NT2/D1 (cell line): Measurements from ENCODE around the gene CUL3.
A peak's percentile ranks its signal among the peaks of the same experiment; 100 is the strongest.
"Not testable (repeated sequence)": the region's sequence is repeated elsewhere in the genome, so short reads cannot be mapped to it uniquely, and the experiment has no call there.

Source experiments
- DNase-seq: peaks from one replicate; pipeline ENCODE4 v3.0.0-alpha.2; 2011; ENCODE audit warnings: low read depth, low spot score
- H3K27me3 ChIP-seq: 2 replicates; pipeline ENCODE4 v1.6.0; 2011; ENCODE audit warnings: mild to moderate bottlenecking; ENCODE audit not compliant: insufficient read length, insufficient read depth
- H3K36me3 ChIP-seq: 2 replicates; pipeline ENCODE4 v1.6.1; 2011; ENCODE audit warnings: mild to moderate bottlenecking, low read length, mixed read lengths; ENCODE audit not compliant: insufficient read depth, insufficient read length
- H3K4me1 ChIP-seq: 2 replicates; pipeline ENCODE4 v1.5.1; 2011; ENCODE audit not compliant: insufficient read depth, insufficient read length
- H3K4me3 ChIP-seq: 2 replicates; pipeline ENCODE4 v1.5.1; 2011; ENCODE audit warnings: low read depth; ENCODE audit not compliant: insufficient read length
- H3K9ac ChIP-seq: 2 replicates; pipeline ENCODE4 v1.6.0; 2011; ENCODE audit warnings: low read depth; ENCODE audit not compliant: insufficient read length
- H3K9me3 ChIP-seq: 2 replicates; pipeline ENCODE4 v1.5.1; 2011; ENCODE audit warnings: mild to moderate bottlenecking, low read length; ENCODE audit not compliant: insufficient read depth
- SUZ12 ChIP-seq: IDR thresholded peaks from 2 replicates; pipeline ENCODE4 v1.6.1; 2011; ENCODE audit not compliant: insufficient read length, insufficient read depth; ENCODE audit errors: extremely low read depth
- YY1 ChIP-seq: IDR thresholded peaks from 2 replicates; pipeline ENCODE4 v1.6.1; 2011; ENCODE audit not compliant: insufficient read length, insufficient read depth
- ZNF274 ChIP-seq: IDR thresholded peaks from 2 replicates; pipeline ENCODE4 v1.6.1; 2011; ENCODE audit warnings: mild to moderate bottlenecking, low read depth, low read length

CUL3 gene

GRCh38 chr2:224591220-224591619, 6.1 kb upstream of the CUL3 start:
- TF ChIP-seq ZNF274 (no peak), SUZ12 (no peak), YY1 (no peak)
- H3K4me1 ChIP-seq = no peaks in the 10 kb centered on the region
- no peaks in the 10 kb centered on the region for H3K27me3 ChIP-seq
- no peak overlapping the region for H3K9ac ChIP-seq
- no peak overlapping the region for H3K4me3 ChIP-seq
- DNase-seq = no peak
- no peaks in the 10 kb centered on the region for H3K36me3 ChIP-seq
- H3K9me3 ChIP-seq = no peaks in the 10 kb centered on the region

GRCh38 chr2:224586127-224586695, 1.0 kb upstream of the CUL3 start:
- DNase-seq = no peak
- TF ChIP-seq YY1 = no peak
- no peak for TF ChIP-seq SUZ12
- no peak for TF ChIP-seq ZNF274

GRCh38 chr2:224584785-224585210, 365 bp downstream of the CUL3 start:
- H3K9me3 ChIP-seq = no peaks in the 10 kb centered on the region
- H3K4me1 ChIP-seq = no peaks in the 10 kb centered on the region
- DNase-seq = peak; percentile 27
- peaks cover 30% of the 10 kb centered on the region for H3K36me3 ChIP-seq
- H3K27me3 ChIP-seq = no peaks in the 10 kb centered on the region
- peak overlapping the region; percentile 93 for H3K4me3 ChIP-seq
- TF ChIP-seq YY1 (no peak), SUZ12 (no peak), ZNF274 (no peak)
- peak overlapping the region; percentile 98 for H3K9ac ChIP-seq

More at GRCh38 chr2:224586127-224586695, 1.0 kb upstream of the CUL3 start:
- H3K27me3 ChIP-seq = no peaks in the 10 kb centered on the region
- H3K4me1 ChIP-seq = no peaks in the 10 kb centered on the region
- peak overlapping the region; percentile 74 for H3K9ac ChIP-seq
- H3K4me3 ChIP-seq = peak overlapping the region; percentile 81
- peaks cover 26% of the 10 kb centered on the region for H3K36me3 ChIP-seq
- H3K9me3 ChIP-seq = no peaks in the 10 kb centered on the region

DNA sequence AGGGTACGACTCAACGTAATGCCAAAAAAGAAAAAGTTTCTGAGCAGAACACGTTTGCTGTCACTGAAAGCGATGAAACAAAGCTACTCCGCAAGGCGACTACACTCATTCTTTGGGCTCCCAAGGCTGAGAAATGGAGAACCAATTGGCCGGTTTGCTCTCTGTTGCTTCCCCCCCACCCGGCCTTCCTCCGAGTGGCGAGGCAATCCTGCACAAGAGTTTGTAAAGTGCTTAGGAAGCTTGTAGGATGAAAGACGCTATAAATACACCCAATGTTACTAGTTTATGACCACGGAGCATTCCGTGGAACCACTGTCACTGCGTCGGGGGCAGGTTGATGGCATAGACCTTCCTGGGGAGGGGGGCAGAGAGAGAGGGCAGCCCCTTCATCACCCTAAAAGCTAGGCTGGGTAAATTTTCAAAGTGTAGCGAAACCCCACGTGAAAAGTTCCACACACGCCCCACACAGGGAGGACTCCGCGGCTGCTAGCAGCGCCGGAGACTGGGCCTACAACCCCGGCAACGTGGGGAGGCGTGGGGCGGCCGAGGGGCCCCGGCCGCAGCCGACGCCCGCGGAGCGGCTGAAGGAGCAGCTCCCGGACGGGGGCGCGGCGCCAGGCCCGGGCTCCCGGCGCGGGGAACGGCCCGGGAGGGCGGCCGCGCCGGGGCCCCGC, 915 bp downstream of the CUL3 start:
- H3K4me3 ChIP-seq = peak overlapping the region; percentile 93
- H3K36me3 ChIP-seq = peaks cover 30% of the 10 kb centered on the region
- H3K4me1 ChIP-seq = no peaks in the 10 kb centered on the region
- H3K9me3 ChIP-seq = no peaks in the 10 kb centered on the region
- no peaks in the 10 kb centered on the region for H3K27me3 ChIP-seq
- peak; percentile 23 for DNase-seq
- peak overlapping the region; percentile 98 for H3K9ac ChIP-seq
- TF ChIP-seq SUZ12 = no peak
- TF ChIP-seq ZNF274 = no peak
- TF ChIP-seq YY1 = no peak

- not testable (repeated sequence) for H3K9me3 ChIP-seq, H3K9ac ChIP-seq, H3K4me3 ChIP-seq, H3K27me3 ChIP-seq, DNase-seq, H3K4me1 ChIP-seq
- H3K36me3 ChIP-seq = peaks cover 30% of the 10 kb centered on the region
Observed at GRCh38 chr2:224583033-224583432, 2.1 kb downstream of the CUL3 start.

DNA sequence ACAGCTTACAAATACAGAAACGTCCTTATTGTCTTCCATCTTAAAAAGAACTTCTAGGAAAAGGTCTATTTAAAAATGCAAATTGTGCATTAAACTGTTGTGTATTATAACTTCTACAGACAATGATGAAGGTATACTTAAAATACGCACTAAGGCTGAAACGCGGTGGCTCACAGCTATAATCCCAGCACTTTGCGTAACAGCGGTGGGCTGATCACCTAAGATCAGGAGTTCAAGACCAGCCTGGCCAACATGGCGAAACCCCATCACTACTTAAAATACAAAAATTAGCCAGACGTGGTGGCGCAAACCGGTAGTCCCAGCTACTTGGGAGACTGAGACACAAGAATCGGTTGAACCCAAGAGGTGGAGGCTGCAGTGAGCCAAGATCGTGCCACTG, 4.9 kb downstream of the CUL3 start:
- H3K9ac ChIP-seq = no peak overlapping the region

DNA sequence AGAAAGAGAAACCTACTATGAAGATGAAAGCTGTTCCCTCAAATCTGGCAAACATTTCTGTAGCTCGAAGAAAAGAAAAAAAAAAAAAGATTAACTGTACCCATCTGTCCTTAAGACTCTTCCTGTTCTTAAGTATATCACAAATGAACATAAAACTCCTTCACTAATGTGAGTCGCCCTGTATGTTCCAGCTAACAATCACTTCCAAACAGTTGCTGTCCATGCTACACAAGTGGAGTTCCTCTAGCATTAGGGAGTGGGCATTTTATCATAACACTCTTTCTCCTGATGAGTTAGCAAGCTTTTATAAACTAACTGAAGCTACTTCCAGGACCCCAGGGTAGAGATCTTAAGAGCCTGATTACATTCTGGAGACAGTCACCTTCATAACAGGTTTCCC, 5.8 kb downstream of the CUL3 start:
- Histone ChIP-seq H3K4me1 (no peaks in the 10 kb centered on the region), H3K9me3 (no peaks in the 10 kb centered on the region), H3K36me3 (peaks cover 29% of the 10 kb centered on the region), H3K4me3 (no peak overlapping the region), H3K27me3 (no peaks in the 10 kb centered on the region), H3K9ac (no peak overlapping the region)
- DNase-seq = no peak
- TF ChIP-seq ZNF274 (no peak), SUZ12 (no peak), YY1 (no peak)

More for the DNA sequence above, 4.9 kb downstream of the CUL3 start:
- Histone ChIP-seq H3K36me3 (peaks cover 30% of the 10 kb centered on the region), H3K27me3 (no peaks in the 10 kb centered on the region), H3K9me3 (no peaks in the 10 kb centered on the region), H3K4me1 (no peaks in the 10 kb centered on the region), H3K4me3 (no peak overlapping the region)
- TF ChIP-seq ZNF274 (no peak), YY1 (no peak), SUZ12 (no peak)
- DNase-seq = no peak

DNA sequence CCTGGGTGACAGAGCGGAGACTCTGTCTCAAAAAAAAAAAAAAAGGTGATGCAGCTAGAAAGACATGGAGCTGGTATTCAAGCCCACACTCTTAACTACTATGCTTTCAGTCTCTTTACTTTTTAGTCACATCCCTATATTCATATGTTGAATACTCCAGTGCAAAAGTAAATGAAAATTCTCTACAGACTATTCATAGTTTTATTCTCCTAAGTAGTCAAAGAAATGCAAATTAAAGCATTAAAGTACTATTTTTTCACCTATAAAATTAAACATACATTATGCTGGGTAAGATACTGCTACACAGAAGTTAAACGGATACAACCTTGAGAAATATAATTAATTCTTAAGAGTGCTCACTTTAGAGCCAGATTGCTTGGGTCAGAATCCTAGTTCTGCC, 7.6 kb downstream of the CUL3 start:
- TF ChIP-seq SUZ12 (no peak), YY1 (no peak), ZNF274 (no peak)
- Histone ChIP-seq H3K4me3 (no peak overlapping the region), H3K4me1 (no peaks in the 10 kb centered on the region), H3K36me3 (peaks cover 16% of the 10 kb centered on the region), H3K27me3 (no peaks in the 10 kb centered on the region), H3K9ac (no peak overlapping the region), H3K9me3 (no peaks in the 10 kb centered on the region)
- no peak for DNase-seq
